ENCODE data around the gene CDS2. TPM values are rescaled to one million over a fixed set of nuclear protein-coding genes. Genes with fewer than 3 reads are reported as not detected.

Gene CDS2
- total and polyA plus RNA-seq, 10 of the 15 experiments (the other 5 are each of a cell fraction or from before 2014, with no cell fraction given) = 11.5 to 94.7 (median 23.1) TPM

DNA sequence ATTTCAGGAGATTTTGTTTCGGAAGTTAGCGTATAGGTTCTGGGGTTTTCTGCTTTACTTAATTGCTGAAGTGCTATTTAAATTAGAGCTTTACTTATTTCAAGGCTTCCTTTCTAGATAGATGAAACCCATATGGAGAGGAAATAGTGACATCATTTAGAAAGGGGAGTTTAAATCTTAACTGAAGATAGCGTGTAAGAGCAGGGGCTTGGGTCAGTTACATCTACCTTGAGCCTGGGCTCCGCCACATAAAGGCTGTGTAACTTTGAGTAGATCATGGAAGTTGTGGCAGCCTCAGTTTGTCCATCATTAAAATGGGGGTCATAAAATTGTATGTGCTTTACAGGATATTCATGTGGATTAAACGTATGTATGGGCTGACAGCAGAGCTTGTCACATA is 4.7 kb downstream of the CDS2 start:
- ChIA-PET POLR2A (interaction anchor here (1.0 to 1.3 kb wide), 4 partner anchors 12 to 61 kb away, joined by 3 to 6 read pairs (median 4); partner anchors contain the start of gene PCNA), RAD21 (ENCODE audit: unreplicated experiment) (interaction anchor here (1.0 to 1.9 kb wide), 5 partner anchors 10 to 61 kb away, joined by 3 to 17 read pairs (median 4); no protein-coding TSS in a partner anchor), SMC1A (ENCODE audit: uncharacterized antibody, unreplicated experiment) (interaction anchor here (0.7 to 2.6 kb wide), 11 partner anchors 10 to 316 kb away, joined by 3 to 19 read pairs (median 4); partner anchors contain the start of gene PCNA), CTCF (interaction anchor here (0.6 to 10.2 kb wide), 11 partner anchors 9 to 91 kb away, joined by 3 to 386 read pairs (median 4); partner anchors contain the start of gene PCNA)
- DNase-seq (ENCODE audit: low read depth, low spot score) = no peak
- no peak overlapping the region for H3K9ac ChIP-seq (ENCODE audit: control insufficient read depth, insufficient read depth, low read length)
- 13% methylated on average over 5 of the region's 5 CpGs for WGBS (ENCODE audit: insufficient coverage, insufficient replicate concordance, low lambda C conversion rate, missing lambda C conversion rate)
- peak overlapping the region; percentile 4; the same call in 1 of the 2 replicates for H3K4me3 ChIP-seq
- H4K20me1 ChIP-seq (ENCODE audit: control insufficient read depth, insufficient read depth) = no peaks in the 10 kb centered on the region
- peaks cover 0 to 6% of the 10 kb centered on the region in 2 experiments; a peak in 1 of 4 replicates for H3K36me3 ChIP-seq (ENCODE audit: control insufficient read depth in 2 of 2, insufficient read depth in 2 of 2, low read length in 1 of 2)
- no peak overlapping the region for H3K27ac ChIP-seq (ENCODE audit: control insufficient read depth, insufficient read depth)
- peak overlapping the region; percentile 41 for H3K4me2 ChIP-seq (ENCODE audit: control insufficient read depth, insufficient read depth)
- no peak overlapping the region for H2AFZ ChIP-seq (ENCODE audit: control insufficient read depth, low read depth, low read length)
- no peak for ATAC-seq
- in situ Hi-C loops (cut with MboI) (no loop called here), intact Hi-C loops (cut with micrococcal nuclease; ENCODE audit: unreplicated experiment) (no loop called here)
- no peaks in the 10 kb centered on the region for H3K9me3 ChIP-seq (replicated peaks; ENCODE audit: control insufficient read depth, insufficient read depth, low read length)
- H3K27me3 ChIP-seq (replicated peaks in 1 of 2; ENCODE audit: control insufficient read depth in 2 of 2, insufficient read depth in 2 of 2, low read length in 1 of 2) = no peaks in the 10 kb centered on the region
- peaks cover 44% of the 10 kb centered on the region for H3K79me2 ChIP-seq (ENCODE audit: control insufficient read depth, insufficient read depth, low read length)
- FAIRE-seq = no peak
- peaks cover 11% of the 10 kb centered on the region; the same call in 1 of the 2 replicates for H3K4me1 ChIP-seq (ENCODE audit: control insufficient read depth, insufficient read depth, low read length)
- BruUV-seq (replicated peaks) = no TSS peak
- TF ChIP-seq, protein P1, sequence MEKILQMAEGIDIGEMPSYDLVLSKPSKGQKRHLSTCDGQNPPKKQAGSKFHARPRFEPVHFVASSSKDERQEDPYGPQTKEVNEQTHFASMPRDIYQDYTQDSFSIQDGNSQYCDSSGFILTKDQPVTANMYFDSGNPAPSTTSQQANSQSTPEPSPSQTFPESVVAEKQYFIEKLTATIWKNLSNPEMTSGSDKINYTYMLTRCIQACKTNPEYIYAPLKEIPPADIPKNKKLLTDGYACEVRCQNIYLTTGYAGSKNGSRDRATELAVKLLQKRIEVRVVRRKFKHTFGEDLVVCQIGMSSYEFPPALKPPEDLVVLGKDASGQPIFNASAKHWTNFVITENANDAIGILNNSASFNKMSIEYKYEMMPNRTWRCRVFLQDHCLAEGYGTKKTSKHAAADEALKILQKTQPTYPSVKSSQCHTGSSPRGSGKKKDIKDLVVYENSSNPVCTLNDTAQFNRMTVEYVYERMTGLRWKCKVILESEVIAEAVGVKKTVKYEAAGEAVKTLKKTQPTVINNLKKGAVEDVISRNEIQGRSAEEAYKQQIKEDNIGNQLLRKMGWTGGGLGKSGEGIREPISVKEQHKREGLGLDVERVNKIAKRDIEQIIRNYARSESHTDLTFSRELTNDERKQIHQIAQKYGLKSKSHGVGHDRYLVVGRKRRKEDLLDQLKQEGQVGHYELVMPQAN (conservative IDR thresholded peaks at IDR 0.05) = no peak
- TF ChIP-seq SMAD1 (IDR thresholded peaks at IDR 0.05; ENCODE audit: low read depth, partially characterized antibody) (no peak), RUNX3 (IDR thresholded peaks at IDR 0.05; ENCODE audit: low read length) (peak; percentile 30; the same call in 1 of the 2 replicates), KLF5 (IDR thresholded peaks at IDR 0.05; ENCODE audit: partially characterized antibody) (no peak), HCFC1 (IDR thresholded peaks at IDR 0.05; ENCODE audit: low read length) (no peak), MTA2 (IDR thresholded peaks at IDR 0.05; ENCODE audit: low read depth) (no peak), TBL1XR1 (IDR thresholded peaks at IDR 0.05; ENCODE audit: low read depth, low read length) (no peak), CBX3 (IDR thresholded peaks at IDR 0.05; ENCODE audit: borderline replicate concordance, low read depth) (no peak), JUNB (IDR thresholded peaks at IDR 0.05) (peak; percentile 22; the same call in 1 of the 2 replicates), ESRRA (IDR thresholded peaks at IDR 0.05; ENCODE audit: low read length) (no peak), HDAC2 (IDR thresholded peaks at IDR 0.05) (no peak), CREB1 (IDR thresholded peaks at IDR 0.05; ENCODE audit: low read depth) (peak; percentile 21; the same call in 1 of the 2 replicates), FOXK2 (IDR thresholded peaks at IDR 0.05) (no peak), NFIC (IDR thresholded peaks at IDR 0.05; ENCODE audit: low read depth, low read length) (peak; percentile 62; the same call in 1 of the 2 replicates), KAT2A (conservative IDR thresholded peaks at IDR 0.05; ENCODE audit: control insufficient read depth, low read depth, low read length) (no peak)
- TF ChIP-seq, protein P2, sequence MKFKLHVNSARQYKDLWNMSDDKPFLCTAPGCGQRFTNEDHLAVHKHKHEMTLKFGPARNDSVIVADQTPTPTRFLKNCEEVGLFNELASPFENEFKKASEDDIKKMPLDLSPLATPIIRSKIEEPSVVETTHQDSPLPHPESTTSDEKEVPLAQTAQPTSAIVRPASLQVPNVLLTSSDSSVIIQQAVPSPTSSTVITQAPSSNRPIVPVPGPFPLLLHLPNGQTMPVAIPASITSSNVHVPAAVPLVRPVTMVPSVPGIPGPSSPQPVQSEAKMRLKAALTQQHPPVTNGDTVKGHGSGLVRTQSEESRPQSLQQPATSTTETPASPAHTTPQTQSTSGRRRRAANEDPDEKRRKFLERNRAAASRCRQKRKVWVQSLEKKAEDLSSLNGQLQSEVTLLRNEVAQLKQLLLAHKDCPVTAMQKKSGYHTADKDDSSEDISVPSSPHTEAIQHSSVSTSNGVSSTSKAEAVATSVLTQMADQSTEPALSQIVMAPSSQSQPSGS (IDR thresholded peaks at IDR 0.05; ENCODE audit: low read length) = peak; percentile 55
- TF ChIP-seq, protein P3, sequence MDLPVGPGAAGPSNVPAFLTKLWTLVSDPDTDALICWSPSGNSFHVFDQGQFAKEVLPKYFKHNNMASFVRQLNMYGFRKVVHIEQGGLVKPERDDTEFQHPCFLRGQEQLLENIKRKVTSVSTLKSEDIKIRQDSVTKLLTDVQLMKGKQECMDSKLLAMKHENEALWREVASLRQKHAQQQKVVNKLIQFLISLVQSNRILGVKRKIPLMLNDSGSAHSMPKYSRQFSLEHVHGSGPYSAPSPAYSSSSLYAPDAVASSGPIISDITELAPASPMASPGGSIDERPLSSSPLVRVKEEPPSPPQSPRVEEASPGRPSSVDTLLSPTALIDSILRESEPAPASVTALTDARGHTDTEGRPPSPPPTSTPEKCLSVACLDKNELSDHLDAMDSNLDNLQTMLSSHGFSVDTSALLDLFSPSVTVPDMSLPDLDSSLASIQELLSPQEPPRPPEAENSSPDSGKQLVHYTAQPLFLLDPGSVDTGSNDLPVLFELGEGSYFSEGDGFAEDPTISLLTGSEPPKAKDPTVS (IDR thresholded peaks at IDR 0.05; ENCODE audit: low read depth, low read length) = no peak

Measured in GM12878 (cell line).